NT2/D1 (cell line): Measurements from ENCODE around the gene PHF1.

Source experiments
- YY1 ChIP-seq: IDR thresholded peaks from 2 replicates; pipeline ENCODE4 v1.6.1; 2011; ENCODE audit not compliant: insufficient read length, insufficient read depth
- ZNF274 ChIP-seq: IDR thresholded peaks from 2 replicates; pipeline ENCODE4 v1.6.1; 2011; ENCODE audit warnings: mild to moderate bottlenecking, low read depth, low read length

DNA sequence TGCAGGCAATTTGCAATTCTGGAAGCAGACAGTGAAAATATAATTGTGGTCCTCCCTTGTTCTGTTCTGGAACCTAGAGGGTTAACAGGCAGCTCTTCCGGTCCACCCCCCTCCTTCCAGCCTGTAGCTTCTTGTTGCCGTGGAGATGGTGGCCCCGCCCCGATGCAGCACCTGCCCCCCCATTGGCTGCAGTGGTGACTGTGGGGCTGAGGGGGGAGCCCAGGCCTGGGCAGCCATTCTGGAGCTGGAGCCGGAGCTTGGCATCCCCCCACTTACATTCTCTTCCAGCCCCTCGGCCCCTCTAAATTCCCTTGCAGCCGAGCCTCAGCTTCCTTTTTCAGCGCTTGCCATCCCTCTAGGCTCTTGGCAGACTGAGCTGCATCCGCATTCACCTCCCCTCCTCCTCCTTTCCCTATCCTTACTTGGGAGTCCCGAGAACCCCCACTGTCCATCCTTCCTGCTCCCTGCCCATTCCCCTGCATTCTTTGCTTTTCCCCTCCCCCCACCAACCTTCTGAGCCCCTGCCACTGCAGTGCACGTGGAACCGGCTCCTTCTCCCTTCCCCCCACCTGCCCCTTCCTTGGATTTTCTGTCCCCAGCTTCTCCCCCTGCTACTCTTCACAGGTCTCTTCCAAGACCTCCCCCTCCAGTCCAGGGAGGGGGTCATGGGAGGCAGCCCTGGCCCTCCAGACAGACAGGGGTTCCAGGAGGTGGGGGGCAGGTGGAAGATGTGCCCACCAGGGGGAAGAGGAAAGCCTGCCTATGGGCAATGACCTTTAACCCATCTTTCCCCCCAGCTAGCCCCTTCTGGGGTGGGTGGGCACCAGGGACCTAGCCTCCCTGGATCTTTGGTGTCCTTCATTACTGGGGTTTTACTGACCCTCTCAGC lies 20.4 kb downstream of the PHF1 start:
- TF ChIP-seq ZNF274 (no peak), YY1 (no peak)
